NCI-H2227 (cell line): ENCODE measurements around the gene GRID1.
A peak's percentile ranks its signal among the peaks of the same experiment; 100 is the strongest.
"Not testable (repeated sequence)": the region's sequence is repeated elsewhere in the genome, so short reads cannot be mapped to it uniquely, and the experiment has no call there.

Source experiments
- DNase-seq: peaks from one replicate; lab custom pipeline; 2025; ENCODE audit not compliant: unreplicated experiment; lab: John Stamatoyannopoulos, UW

The GRID1 gene

DNA sequence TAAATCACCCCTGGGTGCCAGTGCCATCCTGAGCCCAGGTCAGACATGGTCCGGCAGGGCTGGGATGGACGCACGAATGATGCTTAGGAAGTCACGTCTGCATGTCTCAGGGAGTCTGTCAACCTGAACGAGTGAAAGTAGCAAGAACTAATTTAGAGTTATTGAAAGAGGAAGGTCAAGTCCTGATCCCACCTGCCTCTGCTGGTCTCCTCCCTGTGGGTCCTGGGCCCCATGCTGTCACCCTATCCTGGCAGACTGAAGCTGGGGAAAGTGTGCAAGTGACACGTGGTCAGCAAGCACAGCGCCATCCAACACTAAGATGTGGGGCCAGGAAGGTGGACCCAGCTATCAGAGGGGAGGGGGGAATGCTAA, 26.1 kb upstream of the GRID1 start:
- no peak for DNase-seq

DNA sequence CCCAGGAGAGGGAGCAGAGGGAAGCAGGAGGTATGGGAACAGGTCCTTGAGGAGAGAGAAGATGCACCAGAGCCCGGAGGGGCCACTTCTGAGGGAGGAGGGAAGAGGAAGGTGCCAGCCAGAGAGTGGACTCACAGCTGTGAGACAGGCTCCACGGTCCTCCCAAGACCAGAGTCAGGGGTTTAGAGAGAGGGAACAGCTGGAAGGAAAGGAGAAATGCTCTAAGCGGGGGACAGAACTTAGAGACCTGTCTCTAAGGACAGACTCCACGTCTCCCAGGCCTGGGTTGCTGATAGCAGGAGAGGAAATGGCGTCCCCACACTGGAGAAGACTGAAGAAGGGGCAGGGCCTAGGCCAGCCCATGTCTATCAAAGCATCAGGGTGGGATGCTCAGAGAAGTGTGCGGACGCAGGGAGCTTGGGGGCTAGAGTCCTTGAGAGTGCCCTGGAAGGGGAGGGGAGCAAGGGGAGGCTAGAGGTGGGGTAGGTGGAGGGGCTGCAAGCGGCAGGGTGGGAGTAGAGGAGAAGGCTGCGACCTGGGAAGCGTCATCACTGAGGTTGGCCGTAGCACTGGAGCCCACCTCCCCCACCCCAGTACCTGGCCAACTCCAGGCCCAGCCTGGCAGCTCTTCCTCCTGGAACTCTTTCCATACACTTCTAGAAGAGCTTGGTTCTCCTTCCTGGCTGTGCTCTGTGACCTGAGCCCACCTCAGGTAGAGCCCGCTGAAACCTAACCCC, 25.6 kb upstream of the GRID1 start:
- no peak for DNase-seq

DNA sequence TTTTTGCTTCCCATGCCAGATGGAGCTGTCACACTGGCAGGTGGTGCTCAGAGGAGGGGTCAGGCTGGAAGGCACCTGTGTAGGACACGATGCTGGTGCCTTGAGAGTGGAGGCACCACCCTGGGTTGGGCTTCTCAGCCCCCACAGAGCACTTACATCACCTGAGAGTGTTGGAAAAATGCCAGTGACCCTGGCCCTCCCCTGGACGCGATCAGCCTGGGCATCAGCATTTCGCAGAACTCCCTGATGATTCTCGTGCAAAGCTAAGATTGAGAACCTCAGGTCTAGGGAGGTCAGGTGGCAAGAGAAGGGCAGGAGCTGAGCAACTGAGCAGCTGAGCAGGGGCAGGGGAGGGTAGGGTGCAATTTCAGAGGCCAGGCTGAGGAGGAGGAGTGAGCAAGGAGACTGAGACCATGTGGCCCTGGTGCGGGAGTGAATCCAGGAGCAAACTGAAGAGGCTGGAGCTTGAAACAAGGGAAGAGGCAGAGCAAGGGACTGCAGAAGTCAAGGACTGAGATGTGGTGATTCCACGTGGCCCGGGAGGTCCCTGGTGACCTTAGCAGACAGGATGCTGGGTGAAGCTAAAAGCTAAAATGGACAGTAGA, 24.7 kb upstream of the GRID1 start:
- DNase-seq: no peak

- no peak for DNase-seq
These were observed 23.9 kb upstream of the GRID1 start for GRCh38 chr10:86390337-86391120.

DNA sequence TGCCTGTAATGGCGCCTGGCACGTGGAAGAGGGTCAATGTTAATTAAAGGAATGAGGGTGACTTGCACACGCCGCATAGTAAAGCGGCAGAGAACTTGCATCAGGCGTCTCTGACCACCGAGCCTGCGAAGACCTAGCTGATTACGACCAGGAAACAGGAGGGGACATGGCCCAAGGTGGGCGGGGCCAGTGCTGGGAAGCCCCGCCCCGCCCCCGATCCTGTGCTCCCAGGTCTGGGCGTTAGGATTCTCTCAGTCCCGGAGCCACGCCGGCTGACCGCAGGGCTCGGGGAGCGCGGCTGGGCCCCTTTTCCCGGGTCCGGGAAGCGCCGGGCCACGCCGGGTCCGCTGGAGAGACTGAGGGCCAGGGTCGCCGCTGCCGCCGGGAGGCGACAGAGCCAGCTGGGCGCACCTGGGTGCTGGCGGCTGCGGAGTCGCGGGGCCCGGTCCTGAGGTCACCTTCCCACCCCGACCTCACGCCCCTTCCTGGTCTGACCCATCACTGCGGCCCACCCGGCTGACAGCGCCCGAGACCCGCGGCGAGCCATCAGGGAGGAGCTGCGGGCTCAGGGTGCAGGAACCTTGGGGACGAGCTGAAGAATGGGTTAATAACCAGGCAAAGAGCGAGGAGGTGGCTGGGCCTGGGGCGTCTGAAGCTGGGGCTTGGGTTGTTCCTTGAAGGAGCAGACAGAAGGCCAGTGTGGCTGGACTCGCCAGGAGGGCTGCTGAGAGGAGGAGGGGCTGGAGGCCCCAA, 23.0 kb upstream of the GRID1 start:
- DNase-seq: no peak

DNA sequence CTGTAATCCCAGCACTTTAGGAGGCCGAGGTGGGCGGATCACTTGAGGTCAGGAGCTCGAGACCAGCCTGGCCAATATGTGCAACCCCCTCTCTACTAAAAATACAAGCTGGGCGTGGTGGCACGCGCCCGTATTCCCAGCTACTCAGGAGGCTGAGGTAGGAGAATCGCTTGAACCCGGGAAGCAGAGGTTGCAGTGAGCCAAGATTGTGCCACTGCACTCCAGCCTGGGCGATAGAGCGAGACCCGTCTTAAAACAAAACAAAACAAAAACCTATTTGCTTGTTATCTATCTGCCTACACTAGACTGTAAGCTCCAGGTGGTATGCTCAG, 22.5 kb upstream of the GRID1 start:
- not testable (repeated sequence) for DNase-seq

GRCh38 chr10:86388119-86388704, 21.6 kb upstream of the GRID1 start:
- no peak for DNase-seq

GRCh38 chr10:86387178-86387794, 20.7 kb upstream of the GRID1 start:
- no peak for DNase-seq

- no peak for DNase-seq
These were observed 19.2 kb upstream of the GRID1 start for GRCh38 chr10:86385806-86386205.

GRCh38 chr10:86377797-86378146, 11.2 kb upstream of the GRID1 start:
- DNase-seq: no peak

DNA sequence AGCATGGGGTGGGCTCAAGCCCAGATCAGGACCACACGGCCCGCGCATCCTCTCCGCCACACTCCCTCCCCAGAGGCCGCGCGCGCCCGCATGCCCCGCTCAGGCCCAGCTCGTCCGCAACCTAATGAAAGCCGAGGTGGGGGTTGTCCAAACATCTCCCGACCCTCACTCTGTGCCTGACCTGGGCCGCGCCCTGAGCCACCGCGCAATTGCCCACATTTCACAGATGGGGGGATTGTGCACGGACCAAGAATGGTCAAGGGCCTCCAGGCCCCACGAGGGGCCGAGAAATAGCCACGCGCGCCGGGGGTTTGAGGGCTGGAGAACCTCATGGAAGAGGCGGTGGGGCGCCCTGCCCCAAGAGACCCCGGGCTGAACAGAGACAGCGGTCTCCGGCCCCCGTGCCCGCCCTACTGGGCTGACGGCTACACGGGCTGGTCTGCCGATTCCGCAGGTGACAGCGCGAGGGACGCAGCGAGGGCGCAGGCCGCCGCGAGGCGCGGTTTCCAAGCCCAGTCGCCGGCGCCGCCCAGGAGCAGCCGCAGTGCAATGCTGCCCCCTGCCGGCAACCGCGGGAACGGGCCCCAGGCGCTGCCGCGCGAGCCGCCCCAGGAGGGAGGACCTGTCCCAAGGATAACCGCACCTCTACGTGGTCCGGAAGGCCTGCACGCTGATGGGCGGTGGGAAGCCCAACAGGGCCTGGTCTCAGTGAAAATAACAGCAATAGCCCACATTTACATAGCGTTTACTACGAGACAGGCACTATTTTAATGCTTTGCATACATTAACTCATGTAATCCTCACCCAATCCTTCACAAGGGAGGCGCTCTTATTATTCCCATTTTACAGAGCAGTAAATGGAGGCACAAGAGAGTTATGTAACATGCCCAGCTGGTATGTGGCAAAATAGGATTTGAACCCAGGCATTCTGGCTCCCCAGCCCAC, 10.5 kb upstream of the GRID1 start:
- peak; percentile 72 for DNase-seq

- DNase-seq: no peak
These were observed 9.8 kb upstream of the GRID1 start for GRCh38 chr10:86376403-86376802.

GRCh38 chr10:86375204-86375603, 8.6 kb upstream of the GRID1 start:
- DNase-seq: no peak

DNA sequence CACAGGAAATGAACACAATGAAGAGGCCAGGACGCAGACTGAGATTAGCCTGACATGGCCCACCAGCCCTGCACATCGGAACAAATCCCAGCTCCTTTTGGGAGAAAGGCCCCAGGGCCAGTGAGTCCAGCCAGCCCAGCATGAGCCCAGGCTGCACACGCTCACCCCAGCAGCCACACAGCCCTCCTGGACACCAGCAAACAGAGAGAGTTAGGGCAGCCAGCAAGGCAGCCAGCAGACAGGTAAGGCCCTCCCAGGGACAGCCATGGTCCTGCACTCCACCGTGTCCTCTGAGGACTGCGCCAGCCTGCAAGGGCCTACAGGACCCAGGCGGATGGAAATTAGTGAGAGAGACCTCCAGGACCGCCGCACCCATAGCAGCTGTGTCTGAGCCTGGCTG, 8.1 kb upstream of the GRID1 start:
- no peak for DNase-seq

GRCh38 chr10:86373828-86374227, 7.2 kb upstream of the GRID1 start:
- no peak for DNase-seq

GRCh38 chr10:86373251-86373650, 6.7 kb upstream of the GRID1 start:
- DNase-seq: no peak

DNA sequence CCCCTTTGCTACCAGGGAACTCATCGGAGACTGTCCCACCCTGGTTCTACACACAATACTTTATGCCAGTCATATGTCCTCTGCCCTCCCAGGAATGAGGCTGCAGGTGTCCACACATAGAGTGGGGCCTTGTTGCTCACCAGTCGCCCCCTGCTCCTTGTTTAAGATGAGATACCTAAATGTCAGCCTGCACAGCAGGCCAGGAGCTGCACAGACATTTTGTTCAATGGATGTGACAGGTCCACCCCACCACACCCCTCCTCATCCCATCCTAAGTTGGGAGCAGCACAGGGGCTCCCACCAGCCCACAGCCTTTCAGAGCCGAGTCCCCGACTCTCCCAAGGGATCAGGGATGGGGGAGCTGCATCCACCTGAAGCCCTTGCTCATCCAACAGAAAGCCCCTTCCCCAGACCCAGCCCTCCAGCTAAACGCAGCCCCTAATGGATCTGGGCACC, 6.2 kb upstream of the GRID1 start:
- DNase-seq: no peak

DNA sequence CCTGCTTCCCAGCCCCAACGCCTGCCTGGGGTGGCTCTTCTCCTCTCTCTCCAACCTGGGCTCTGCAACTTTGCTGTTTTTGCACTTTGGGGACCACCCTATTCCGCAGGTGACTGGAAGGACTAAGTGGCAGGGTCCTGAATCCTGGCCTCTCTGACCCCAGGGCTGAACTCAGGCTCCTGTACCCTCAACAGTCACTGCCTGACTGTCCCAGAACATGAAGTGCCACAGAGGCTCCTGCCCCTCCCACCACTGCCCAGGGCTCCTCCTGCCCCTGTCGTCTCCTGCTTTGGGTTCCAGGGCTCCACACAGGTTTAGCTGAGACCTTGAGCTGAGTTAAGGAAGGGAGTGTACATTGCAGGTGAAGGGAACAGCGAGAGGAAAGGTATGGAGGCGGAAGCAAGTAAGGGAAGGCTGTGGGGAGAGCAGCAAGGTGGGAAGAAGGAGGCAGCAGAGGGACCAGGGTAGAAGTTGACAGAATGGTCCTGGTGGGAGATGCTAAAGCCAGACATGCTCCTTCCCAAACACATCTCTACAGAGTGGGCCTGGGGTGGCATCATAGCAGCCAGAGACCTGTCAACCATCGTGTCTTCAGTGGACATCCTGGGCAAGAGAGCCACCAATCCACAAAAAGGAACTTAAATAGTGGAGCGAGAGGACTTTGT, 5.7 kb upstream of the GRID1 start:
- DNase-seq: no peak

DNA sequence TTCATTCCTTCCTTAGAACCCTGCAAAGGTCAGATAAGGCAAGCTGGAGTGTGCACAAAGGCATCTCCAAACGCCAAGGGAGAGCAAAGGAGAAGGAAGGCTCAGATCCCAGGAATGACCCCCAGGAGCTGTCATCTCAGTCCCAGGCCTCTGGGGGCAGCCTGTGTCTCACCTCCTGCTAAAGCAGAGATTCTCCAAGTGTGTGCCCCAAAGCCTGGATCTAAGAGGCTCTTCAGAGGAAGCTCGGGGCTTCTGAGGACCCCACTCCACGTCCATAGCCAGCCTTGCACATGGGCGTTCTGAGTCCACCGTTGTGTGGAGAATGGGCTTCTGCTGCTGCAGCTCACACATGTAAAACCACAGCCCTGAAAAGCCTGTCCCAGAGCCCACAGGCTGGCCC, 5.1 kb upstream of the GRID1 start:
- DNase-seq: no peak
